Thoracic aorta (tissue), 2 donors: ENCODE measurements around the gene NIPA2. TPM values are rescaled to one million over a fixed set of nuclear protein-coding genes. Genes with fewer than 3 reads are reported as not detected.

ENCODE experiments used
- ATAC-seq: fragments of 150-250 bp; one replicate; pipeline ENCODE4 v1.8.0; 2017; ENCODE audit warnings: low read depth; ENCODE audit not compliant: insufficient number of reproducible peaks, low FRiP score
- DNase-seq: peaks from one replicate; pipeline ENCODE4 v3.0.0-alpha.2; 2020; ENCODE audit warnings: low spot score
- H3K27ac ChIP-seq, 2 donors: fragments of 200-600 bp; sonication (generic); 1 replicate in 1 of 2; 2 replicates in 1 of 2; pipeline ENCODE4 v1.5.1; 2016; ENCODE audit warnings: mild to moderate bottlenecking in 2 of 2, moderate library complexity in 2 of 2
- H3K27me3 ChIP-seq: fragments of 200-600 bp; sonication (generic); replicated peaks from 2 replicates; pipeline ENCODE4 v1.6.0; 2016; ENCODE audit warnings: mild to moderate bottlenecking; ENCODE audit not compliant: insufficient read depth
- H3K36me3 ChIP-seq: fragments of 200-600 bp; sonication (generic); one replicate; pipeline ENCODE4 v1.5.1; 2016
- H3K4me1 ChIP-seq, 2 donors: fragments of 200-600 bp; sonication (generic); 1 replicate in 1 of 2; 2 replicates in 1 of 2; pipeline versions ENCODE4 v1.5.1 to v1.6.0; 2016; ENCODE audit warnings: low read depth in 2 of 2, mild to moderate bottlenecking in 1 of 2; ENCODE audit not compliant: control insufficient read depth in 1 of 2
- H3K4me3 ChIP-seq: fragments of 200-600 bp; sonication (generic); 2 replicates; pipeline ENCODE4 v1.5.1; 2016; ENCODE audit warnings: mild to moderate bottlenecking
- H3K9me3 ChIP-seq: fragments of 200-600 bp; sonication (generic); 2 replicates; pipeline ENCODE4 v1.5.1; 2016
- total RNA-seq, 2 donors: library from RNA; depleted of rRNA; stranded (reverse); fragments of >200 nt; gene quantifications; one replicate each; pipeline versions ENCODE4 v1.1.0 to v1.2.3, GENCODE V29; 2016
- TF ChIP-seq, protein P1 (sequence below): fragments of 200-600 bp; sonication (generic); IDR thresholded peaks from one replicate; pipeline ENCODE4 v1.5.1; 2019; ENCODE audit warnings: antibody characterized with exemption

NIPA2 gene
- total RNA-seq, 2 donors from 2014 or later: 40.5 to 42.1 TPM

DNA sequence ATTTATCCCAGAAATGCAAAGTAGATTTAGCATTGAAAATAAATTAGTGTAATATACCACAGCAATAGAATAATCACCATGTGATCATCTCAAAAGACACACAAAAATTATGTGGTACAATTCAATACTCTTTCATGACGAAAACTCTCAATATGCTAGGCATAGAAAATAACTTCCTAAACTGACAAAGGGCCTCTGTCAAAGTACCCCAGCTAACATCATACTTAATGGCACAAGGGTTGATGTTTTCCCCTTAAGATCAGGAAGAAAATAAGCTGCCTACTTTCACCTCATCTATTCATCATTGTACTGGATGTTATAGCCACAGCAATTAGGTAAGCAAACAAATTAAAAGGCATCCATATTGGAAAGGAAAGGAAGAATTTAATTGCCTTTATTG, 22.7 kb upstream of the NIPA2 start:
- Histone ChIP-seq H3K36me3 (peaks cover 7% of the 10 kb centered on the region), H3K27ac (no peak overlapping the region), H3K9me3 (no peaks in the 10 kb centered on the region), H3K4me1 (no peaks in the 10 kb centered on the region), H3K27me3 (no peaks in the 10 kb centered on the region), H3K4me3 (no peak overlapping the region)
- DNase-seq: no peak
- TF ChIP-seq, protein P1, sequence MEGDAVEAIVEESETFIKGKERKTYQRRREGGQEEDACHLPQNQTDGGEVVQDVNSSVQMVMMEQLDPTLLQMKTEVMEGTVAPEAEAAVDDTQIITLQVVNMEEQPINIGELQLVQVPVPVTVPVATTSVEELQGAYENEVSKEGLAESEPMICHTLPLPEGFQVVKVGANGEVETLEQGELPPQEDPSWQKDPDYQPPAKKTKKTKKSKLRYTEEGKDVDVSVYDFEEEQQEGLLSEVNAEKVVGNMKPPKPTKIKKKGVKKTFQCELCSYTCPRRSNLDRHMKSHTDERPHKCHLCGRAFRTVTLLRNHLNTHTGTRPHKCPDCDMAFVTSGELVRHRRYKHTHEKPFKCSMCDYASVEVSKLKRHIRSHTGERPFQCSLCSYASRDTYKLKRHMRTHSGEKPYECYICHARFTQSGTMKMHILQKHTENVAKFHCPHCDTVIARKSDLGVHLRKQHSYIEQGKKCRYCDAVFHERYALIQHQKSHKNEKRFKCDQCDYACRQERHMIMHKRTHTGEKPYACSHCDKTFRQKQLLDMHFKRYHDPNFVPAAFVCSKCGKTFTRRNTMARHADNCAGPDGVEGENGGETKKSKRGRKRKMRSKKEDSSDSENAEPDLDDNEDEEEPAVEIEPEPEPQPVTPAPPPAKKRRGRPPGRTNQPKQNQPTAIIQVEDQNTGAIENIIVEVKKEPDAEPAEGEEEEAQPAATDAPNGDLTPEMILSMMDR: no peak
- ATAC-seq: no peak

GRCh38 chr15:22819651-22820050, 18.8 kb upstream of the NIPA2 start:
- H3K27me3 ChIP-seq: no peaks in the 10 kb centered on the region
- DNase-seq: no peak
- H3K27ac ChIP-seq: no peak overlapping the region
- no peak overlapping the region for H3K4me3 ChIP-seq
- peaks cover 16% of the 10 kb centered on the region for H3K36me3 ChIP-seq
- no peaks in the 10 kb centered on the region for H3K4me1 ChIP-seq
- TF ChIP-seq, protein P1: no peak
- ATAC-seq: no peak
- H3K9me3 ChIP-seq: no peaks in the 10 kb centered on the region

DNA sequence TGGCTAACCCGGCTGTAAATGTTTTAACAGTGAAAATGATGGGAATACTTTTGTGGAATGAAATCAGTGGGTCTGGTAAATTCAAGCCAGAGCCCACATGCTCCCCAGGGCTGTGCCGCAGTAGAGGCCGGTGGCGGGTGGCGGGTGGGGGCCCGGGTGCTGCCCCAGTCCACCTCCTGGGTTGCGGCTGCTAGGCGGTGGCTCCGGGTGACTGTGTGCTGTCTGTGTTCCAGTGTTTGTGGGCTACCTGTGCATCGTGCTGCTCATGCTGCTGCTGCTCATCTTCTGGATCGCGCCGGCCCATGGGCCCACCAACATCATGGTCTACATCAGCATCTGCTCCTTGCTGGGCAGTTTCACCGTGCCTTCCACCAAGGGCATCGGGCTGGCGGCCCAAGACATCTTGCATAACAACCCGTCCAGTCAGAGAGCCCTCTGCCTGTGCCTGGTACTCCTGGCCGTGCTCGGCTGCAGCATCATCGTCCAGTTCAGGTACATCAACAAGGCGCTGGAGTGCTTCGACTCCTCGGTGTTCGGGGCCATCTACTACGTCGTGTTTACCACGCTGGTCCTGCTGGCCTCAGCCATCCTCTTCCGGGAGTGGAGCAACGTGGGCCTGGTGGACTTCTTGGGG, 14.9 kb upstream of the NIPA2 start:
- H3K4me3 ChIP-seq: no peak overlapping the region
- DNase-seq: no peak
- TF ChIP-seq, protein P1: no peak
- no peaks in the 10 kb centered on the region for H3K9me3 ChIP-seq
- H3K36me3 ChIP-seq: peaks cover 25% of the 10 kb centered on the region
- no peak for ATAC-seq
- no peaks in the 10 kb centered on the region for H3K4me1 ChIP-seq
- H3K27ac ChIP-seq: no peak overlapping the region
- H3K27me3 ChIP-seq: no peaks in the 10 kb centered on the region

- no peak for ATAC-seq
- no peaks in the 10 kb centered on the region for H3K27me3 ChIP-seq
- H3K9me3 ChIP-seq: no peaks in the 10 kb centered on the region
- no peak overlapping the region for H3K4me3 ChIP-seq
- H3K36me3 ChIP-seq: peaks cover 18% of the 10 kb centered on the region
- H3K27ac ChIP-seq: no peak overlapping the region
- H3K4me1 ChIP-seq: no peaks in the 10 kb centered on the region
- DNase-seq: no peak
- TF ChIP-seq, protein P1: no peak
Observed at GRCh38 chr15:22827125-22827524, 11.3 kb upstream of the NIPA2 start.

DNA sequence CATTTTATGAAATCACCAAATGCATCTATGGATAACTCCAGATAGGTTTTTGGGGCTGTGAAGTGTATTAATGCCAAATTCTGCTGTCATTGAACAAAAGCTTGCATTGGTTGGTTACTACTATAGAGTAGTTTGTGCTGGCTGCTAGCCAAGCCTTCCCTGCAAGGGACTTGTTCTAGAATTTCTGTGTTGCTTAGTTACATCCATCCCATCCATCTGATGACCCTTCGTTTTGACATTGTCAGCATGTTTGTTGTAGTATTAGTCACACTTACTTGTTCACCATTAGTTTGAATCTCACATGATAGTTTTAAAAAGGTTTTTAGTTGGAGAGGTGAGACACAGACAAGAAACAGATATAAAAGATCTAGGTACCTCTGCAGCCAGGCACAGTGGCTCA, 7.0 kb upstream of the NIPA2 start:
- H3K36me3 ChIP-seq: no peaks in the 10 kb centered on the region
- TF ChIP-seq, protein P1: no peak
- no peak for ATAC-seq
- H3K27me3 ChIP-seq: no peaks in the 10 kb centered on the region
- no peaks in the 10 kb centered on the region for H3K9me3 ChIP-seq
- no peak overlapping the region for H3K4me3 ChIP-seq
- no peaks in the 10 kb centered on the region for H3K4me1 ChIP-seq
- no peak overlapping the region for H3K27ac ChIP-seq
- no peak for DNase-seq
